H1 (cell line): Measurements from ENCODE around the gene CPSF4L. TPM values are rescaled to one million over a fixed set of nuclear protein-coding genes. Genes with fewer than 3 reads are reported as not detected.

Experiments
- ASH2L ChIP-seq: fragments of 200-600, 300-600 bp; sonication (generic); IDR thresholded peaks from one replicate; pipeline ENCODE4 v1.7.1; 2017; ENCODE audit warnings: low read length
- CHD7 ChIP-seq: fragments of 300-600 bp; sonication (generic); IDR thresholded peaks from 2 replicates; pipeline ENCODE4 v1.7.1; 2012; ENCODE audit warnings: low read length, moderate library complexity, mild to moderate bottlenecking, inconsistent platforms; ENCODE audit not compliant: insufficient replicate concordance
- PHF8 ChIP-seq: fragments of 200-600 bp; sonication (generic); conservative IDR thresholded peaks from 2 replicates; pipeline ENCODE4 v1.7.1; 2012; ENCODE audit warnings: low read depth, mild to moderate bottlenecking, inconsistent platforms, low read length, moderate library complexity
- POLR2A ChIP-seq, 2 experiments: IDR thresholded peaks; 1 replicate in 1 of 2; 2 replicates in 1 of 2; pipeline ENCODE4 v1.6.1; 2011; ENCODE audit warnings: low read depth in 2 of 2, low read length in 2 of 2, mild to moderate bottlenecking in 2 of 2; ENCODE audit errors: control extremely low read depth in 1 of 2
- SP4 ChIP-seq: IDR thresholded peaks from 2 replicates; pipeline ENCODE4 v1.6.1; 2012; ENCODE audit warnings: low read length, inconsistent platforms
- polyA plus RNA-seq, 7 experiments: library from polyadenylated mRNA; depleted of rRNA in 3 of 7; stranded (reverse) in 5 of 7; unstranded in 2 of 7; fragments of >200 nt in 5 of 7; fragments of 200-250 nt in 2 of 7; gene quantifications; 1 replicate in 5 of 7; 2 replicates in 1 of 7; 4 replicates in 1 of 7; pipeline versions ENCODE4 v1.2.1 to v1.2.3, GENCODE V29; 2011 to 2013; ENCODE audit warnings: missing spikeins in 2 of 7, mixed read lengths in 2 of 7
- total RNA-seq: library from RNA; stranded (reverse); fragmentation: NEBNext Ultra II Directional; extraction: Animal tissue kit (Norgen Biotek cat#: 25700); gene quantifications from 2 replicates; pipeline ENCODE4 v1.2.1, GENCODE V29; 2021

Gene CPSF4L
- total and polyA plus RNA-seq, 2 of the 8 experiments (the other 6 are each of a cell fraction or from before 2014, with no cell fraction given), result not detected

- TF ChIP-seq CHD7 (no peak), PHF8 (no peak), ASH2L (no peak), SP4 (no peak), POLR2A (IDR thresholded peaks at IDR 0.05; ENCODE audit: control extremely low read depth in 1 of 2, low read depth in 2 of 2, low read length in 2 of 2) (no peak)
Observed at GRCh38 chr17:73304438-73304837, 42.8 kb upstream of the CPSF4L start (continued).
